Esophagus muscularis mucosa (tissue), 3 donors: ENCODE results near the gene TSFM.

Experiments
- CTCF ChIP-seq, 3 experiments: fragments of 200-600 bp in 2 of 3; fragments of 450-650 bp in 1 of 3; sonication (generic) in 2 of 3; IDR thresholded peaks; one replicate each; pipeline ENCODE4 v1.5.1; 2017 to 2019; ENCODE audit warnings: antibody characterized with exemption in 3 of 3, mild to moderate bottlenecking in 2 of 3, moderate library complexity in 1 of 3
- POLR2A ChIP-seq: fragments of 450-650 bp; IDR thresholded peaks from one replicate; pipeline ENCODE4 v1.6.1; 2017; ENCODE audit warnings: antibody characterized with exemption, moderate library complexity, mild to moderate bottlenecking, low read depth
- POLR2AphosphoS5 ChIP-seq, 2 donors: sonication (generic); formaldehyde crosslinking; IDR thresholded peaks; one replicate each; pipeline ENCODE4 v1.6.1; 2017; ENCODE audit warnings: antibody characterized with exemption in 2 of 2

DNA sequence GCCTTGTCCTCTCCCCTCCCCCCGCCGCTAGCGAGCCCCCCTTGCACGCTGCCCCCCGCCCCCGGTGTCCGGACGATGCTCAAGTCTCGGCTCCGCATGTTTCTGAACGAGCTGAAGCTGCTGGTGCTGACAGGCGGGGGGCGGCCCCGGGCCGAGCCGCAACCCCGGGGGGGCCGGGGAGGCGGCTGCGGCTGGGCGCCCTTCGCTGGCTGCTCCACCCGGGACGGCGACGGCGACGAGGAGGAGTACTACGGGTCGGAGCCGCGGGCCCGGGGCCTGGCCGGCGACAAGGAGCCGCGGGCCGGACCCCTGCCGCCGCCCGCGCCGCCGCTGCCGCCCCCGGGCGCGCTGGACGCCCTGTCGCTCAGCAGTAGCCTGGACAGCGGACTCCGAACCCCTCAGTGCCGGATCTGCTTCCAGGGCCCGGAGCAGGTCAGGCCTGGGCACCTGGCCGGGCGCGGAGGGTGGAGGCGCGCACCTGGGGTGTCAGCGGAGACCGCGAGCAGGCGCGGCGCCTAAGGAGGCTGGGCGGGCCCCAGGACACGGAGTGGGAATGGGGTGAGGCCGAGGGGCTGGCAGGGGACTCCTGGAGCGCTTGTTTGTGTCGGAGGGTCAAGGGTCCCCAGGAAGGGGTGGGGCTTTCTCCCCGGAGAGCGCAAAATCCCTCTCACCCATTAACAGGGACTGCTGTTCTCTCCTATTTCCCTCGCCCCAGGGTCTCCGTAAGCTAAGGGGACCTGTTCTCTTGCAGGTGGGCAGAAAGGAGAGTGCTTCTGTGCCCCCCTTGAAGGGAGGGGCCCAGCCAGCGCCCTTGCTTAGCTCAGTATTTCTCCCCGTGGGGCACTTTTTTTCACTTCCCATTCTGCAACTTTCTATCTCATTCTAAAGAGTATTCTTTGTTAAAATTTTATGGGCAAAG lies 26.9 kb upstream of the TSFM start:
- TF ChIP-seq CTCF (IDR thresholded peaks at IDR 0.05), result no peak
- TF ChIP-seq POLR2A, result no peak
- TF ChIP-seq POLR2AphosphoS5 (IDR thresholded peaks at IDR 0.05), result no peak
